Left hindlimb (tissue), 1 donor: Measurements from ENCODE around the gene AUH.
"Not testable (repeated sequence)": the region's sequence is repeated elsewhere in the genome, so short reads cannot be mapped to it uniquely, and the experiment has no call there.

ENCODE experiments used
- DNase-seq: peaks from one replicate; pipeline ENCODE4 v3.0.0-alpha.2; 2018

Gene AUH

DNA sequence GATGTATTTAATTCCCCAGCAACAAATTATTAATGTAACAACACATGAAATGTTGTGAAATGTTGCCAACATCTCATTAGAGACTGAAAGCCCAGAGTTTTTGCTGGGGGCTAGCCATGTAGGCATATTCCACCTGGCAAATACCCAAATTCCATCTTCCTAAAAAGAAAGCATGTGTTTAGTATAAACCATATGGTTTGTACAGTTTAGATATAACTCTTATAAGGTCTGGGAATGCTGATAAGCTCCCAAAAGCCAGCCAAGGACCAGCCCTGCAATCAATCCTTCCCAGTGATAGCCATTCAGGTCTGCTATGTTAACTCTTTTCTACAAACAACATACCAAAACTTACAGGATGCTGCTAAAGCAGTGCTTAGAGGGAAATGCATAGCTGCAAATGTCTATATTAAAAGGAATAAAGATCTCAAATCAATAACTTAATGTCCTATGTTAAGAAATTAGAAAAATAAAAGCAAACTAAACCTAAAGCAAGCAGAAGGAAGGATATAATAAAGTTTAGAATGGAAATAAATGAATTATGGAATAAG lies 158.9 kb downstream of the AUH start:
- no peak for DNase-seq

DNA sequence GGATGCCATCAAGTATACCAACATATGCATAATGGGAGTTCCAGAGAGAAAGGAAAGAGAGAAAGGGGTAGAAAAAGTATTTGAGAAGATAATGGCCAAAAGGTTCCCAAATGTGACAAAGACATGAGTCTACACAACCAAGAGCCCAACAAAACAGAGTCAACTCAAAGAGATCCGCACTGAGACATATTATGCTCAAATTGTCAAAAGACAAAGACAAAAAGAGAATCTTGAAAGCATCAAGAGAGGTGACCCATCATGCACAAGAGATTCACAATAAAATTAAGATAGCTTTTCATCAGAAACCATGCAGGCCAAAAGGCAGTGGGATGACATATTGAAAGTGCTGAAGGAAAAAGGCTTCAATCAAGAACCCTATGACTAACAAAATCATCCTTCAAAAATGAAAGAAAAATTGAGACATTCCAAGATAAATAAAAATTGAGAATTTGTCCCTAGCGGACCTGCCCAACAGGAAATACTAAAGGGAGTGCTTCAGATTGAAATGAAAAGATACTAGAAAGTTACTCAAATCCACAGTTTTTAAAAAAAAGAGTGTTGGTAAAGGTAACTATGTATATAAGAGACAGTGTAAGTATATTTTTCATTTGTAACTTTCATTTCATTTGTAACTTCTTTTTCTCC lies 160.9 kb downstream of the AUH start:
- DNase-seq = no peak

DNA sequence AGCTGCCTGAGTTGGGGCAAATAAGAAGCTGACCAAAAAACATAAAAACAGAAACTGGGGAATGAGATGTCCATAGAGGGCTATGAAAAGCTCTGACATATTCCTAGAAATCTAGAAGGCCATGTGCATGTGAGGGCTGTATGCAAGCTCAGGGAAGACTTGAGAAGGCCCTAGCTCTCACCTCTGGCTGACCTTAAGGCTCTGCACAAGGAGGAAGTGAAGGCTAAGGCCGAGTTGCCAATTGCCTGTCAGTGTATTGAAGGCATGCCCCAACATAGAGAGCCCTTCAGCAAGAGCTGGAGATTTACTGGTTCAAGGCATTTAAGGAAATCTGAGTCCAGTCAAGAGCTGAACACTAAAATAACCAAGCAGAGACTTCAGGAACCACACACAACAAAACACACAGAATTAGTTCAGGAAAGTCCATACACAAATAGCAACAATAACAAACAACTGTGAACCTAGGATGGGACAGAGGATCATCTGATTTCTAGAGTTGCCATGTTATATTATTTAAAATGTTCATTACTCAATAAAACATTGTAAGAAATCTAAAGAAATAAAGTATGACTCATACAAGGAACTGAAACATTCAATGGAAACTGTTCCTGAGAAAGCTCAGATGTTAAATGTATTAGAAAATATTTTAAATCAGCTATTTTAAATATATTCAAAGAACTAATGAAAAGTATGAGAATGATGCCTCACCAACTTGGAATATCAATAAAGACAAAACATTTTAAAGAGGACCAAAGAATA lies 161.8 kb downstream of the AUH start:
- no peak for DNase-seq

DNA sequence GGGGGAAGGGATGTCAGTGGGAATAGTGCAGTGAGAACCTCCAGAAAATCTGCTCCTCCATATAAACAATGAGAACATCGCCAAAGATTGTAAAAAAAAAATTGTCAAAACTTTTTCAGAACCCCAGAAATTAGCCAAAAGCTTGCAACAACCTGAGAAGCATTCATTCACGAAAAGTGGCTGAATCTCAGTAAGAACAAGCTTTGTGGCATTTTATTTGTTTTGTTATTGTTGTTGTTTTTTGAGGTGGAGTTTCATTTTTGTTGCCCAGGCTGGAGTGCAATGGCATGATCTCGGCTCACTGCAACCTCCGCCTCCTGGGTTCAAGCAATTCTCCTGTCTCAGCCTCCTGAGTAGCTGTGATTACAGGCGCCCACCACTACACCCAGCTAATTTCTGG lies 162.8 kb downstream of the AUH start:
- not testable (repeated sequence) for DNase-seq

DNA sequence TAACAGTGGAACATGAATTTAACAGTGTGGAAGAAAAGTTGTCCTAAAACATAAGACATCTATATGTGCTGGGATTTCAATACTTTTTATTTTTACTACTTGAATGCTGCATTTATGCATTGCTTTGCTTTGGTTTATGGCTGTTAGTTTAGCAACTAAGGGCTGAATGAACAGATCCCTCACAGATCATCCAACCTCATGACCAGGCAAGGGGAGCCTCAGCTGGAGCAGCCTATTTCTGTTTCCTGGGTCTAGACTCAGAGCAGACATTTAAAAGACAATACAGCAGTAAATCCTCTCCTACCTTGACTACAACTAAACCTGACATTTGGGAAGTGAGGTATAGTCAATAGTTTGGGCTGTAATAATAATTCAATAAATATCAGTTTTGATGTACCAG lies 163.3 kb downstream of the AUH start:
- no peak for DNase-seq

DNA sequence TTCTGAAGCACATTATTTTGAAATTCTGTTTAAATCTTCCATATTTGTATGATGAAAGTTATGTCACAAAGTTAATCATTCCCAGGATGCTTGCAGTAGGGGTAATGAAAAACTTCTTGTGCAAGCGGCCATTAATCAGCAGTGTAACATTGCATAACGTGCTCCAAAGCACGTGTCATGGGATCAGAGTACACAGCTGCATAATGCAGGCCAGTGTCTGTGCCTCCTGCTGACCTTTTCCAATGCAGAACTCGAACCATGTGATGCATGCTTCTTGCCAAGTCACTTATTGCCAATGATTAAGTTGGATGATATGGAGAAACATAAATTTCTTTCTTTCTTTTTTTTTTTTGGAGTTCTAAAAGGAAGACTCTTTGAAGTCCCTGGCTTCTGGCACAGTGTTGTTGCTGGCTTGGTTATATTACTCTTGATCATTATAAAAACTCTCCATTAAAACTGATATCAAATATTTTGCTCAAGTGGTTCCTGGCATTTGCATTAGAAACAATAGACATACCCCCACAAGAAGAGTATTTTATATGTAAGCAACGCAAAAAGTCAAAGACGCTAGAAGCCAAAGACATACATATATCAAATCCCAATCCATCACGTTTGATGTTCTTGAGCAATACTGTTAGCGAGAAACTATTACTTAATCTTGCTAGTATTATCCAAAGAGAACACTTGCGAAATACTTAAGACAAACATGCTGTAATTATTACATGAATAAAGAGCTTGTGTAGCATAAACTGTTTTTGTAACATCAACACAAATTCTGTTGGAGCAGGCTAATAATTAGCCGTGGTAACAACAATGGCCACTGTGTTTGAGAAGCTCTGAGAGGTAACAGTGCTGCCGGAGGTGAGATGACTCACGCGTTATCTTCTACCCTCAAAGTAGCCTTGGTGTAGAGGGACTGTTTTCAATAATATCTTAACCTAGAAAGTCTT lies 164.2 kb downstream of the AUH start:
- DNase-seq = peak; percentile 74

DNA sequence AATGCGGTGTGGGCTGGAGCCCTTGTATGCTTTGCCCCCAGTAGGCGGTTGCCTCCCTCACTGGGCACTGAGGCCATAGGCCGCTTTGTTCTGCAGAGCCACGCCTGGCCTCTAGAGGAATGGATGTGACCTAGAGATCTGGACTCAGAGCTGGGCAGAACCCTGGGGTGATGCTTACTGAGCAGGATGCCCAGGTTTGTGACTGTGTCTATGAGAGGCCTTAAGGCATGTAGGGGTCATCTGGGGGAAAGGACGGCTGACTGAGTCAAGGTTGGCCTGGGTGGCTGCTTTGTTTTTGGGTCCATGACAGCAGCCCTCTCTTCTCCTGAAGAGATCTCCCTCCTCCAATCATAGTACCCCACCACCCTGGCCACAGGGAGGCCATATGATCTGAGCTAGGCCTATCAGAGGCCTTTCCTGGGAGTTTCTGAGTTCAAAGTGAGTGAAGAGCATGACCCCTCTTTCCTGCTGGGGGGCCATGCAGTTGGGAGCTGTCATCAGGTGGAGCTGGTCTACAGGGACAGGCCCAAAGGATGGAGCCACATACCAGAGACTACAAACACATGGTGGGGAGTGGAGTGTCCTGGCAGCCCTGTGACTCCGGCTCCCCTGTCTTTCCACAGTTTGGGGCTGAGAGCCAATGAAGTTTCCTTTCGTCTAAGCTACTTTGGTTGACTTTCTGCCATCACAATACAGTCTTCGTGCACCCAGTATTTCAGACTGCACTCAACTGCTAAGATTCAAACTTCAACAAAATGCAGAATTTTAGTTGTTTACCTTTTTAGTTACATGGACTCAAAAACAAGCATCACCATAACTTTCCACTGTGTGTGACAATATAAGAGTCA lies 165.4 kb downstream of the AUH start:
- DNase-seq = no peak

DNA sequence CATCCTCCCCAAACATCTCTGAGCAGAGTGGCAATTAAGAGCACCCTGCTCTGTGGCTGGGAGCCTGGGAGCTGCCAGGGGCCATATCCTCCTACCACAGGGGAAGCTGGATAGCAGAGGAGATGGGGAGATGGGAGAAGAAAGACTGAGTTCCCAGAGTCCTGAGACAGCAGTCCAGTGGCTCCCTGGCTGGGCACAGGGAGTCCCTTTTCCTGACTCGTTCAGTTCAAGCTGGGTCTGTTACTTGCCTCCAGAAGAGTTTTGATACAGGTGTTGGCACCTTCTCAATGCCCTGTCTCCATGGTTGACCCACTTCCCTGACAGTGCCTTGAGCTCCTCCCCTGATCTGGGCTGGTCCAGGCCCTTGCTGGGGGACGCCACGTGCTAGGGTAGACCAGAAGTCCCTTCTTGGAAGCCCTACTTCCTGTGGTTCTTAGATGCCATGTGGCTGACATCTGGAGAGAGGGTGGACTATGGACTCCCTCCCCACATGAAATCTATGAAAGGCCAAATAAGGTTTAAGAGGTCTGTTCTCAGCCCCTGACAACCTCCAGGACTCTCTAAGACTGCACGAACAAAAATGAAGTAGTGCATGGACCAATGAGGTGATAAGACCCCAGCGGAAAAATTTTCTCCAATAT lies 166.2 kb downstream of the AUH start:
- no peak for DNase-seq

DNA sequence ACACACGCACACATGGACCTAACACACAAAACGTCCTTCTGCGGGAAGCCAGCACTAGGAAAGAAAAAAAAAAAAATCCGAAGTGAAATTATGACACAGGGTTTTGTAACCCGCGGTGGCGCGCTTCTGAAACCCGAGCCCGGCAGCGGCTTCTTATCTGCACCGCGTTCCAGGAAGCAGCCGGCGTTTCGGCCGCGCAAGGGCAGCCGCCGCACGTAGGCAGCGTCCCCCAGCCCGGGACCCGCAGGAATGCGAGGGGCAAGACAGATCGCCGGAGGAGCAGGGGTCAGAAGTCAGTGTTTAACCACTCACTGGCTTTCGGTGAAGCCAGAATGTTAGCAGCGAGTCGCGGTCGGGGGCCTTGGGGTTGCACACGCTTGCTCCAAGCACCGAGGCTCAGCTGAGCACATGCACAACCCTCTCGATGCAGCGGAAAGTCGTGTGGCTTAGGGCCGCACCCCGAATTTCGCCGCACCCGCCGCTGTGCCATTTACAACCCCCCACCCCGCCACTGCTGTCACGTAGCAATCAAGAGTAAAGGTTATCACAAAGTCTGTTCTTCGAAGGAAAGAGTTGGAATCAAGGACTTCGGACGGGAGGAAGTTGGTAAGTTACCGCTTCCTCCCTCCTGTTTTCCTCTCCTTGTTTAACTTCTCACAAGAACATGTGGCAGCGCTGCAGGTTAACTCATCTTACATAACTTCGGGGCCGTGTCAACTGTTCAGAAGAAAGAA lies 167.9 kb downstream of the AUH start:
- peak; percentile 84 for DNase-seq

DNA sequence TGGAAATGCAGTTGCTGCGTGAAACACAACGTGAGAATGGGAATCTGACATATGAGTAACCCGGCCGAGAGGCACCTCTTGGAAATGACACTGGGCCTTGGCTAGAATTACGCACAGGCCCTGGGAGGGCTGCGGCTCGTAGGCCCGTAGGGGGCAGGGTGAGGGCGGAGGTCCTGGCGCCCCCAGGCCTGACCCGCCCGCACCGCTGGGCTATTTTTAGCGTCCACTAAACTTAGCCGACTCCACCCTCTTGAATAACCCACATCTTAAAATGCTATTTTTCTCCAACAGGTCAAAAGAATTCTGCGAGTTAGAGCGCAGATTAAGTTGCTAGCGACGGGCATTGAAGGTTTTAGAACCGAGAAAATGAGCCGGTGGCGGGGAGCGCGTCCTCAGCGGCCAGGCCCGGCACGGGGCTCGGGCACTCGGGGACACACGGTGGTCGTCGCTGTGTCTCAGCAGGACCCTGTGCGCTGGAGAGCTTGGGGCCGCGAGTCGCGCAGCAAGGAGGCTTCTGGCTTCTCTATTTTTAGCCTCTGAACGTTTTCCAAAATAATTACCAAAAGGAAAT lies 168.5 kb downstream of the AUH start:
- DNase-seq = peak; percentile 87

DNA sequence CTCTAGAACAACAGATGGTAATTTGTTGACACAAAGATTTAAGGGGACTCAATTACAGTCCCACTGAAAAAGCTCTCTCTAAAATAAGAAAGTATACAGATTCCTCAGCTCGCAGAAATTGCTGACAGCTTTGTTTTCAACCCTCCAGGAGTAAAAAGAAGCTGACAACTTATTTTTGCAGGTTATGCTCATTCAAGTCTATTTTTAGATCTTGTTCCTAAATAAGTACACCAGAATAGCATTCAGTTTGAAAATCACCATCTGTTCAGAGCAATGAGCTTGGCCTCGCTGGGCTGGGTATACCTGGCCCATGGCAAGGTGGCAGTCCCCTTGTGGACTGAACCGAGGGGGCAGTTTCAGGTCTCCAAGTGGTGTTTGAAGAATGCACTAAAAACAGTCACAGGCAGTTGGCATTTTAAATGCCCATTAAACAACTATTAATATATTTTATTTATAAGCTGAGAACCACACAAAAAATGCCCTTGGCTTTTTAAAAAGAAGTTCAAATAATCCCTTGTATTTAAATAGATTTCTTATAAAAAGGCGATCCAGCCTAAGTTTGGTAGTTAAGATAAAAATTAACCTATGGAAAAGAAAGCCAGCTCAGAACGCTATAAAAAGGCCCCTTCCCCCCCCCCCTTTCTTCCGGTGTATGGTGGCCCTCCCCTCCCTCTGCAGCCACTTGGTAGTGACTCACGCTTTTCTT lies 169.2 kb downstream of the AUH start:
- no peak for DNase-seq

DNA sequence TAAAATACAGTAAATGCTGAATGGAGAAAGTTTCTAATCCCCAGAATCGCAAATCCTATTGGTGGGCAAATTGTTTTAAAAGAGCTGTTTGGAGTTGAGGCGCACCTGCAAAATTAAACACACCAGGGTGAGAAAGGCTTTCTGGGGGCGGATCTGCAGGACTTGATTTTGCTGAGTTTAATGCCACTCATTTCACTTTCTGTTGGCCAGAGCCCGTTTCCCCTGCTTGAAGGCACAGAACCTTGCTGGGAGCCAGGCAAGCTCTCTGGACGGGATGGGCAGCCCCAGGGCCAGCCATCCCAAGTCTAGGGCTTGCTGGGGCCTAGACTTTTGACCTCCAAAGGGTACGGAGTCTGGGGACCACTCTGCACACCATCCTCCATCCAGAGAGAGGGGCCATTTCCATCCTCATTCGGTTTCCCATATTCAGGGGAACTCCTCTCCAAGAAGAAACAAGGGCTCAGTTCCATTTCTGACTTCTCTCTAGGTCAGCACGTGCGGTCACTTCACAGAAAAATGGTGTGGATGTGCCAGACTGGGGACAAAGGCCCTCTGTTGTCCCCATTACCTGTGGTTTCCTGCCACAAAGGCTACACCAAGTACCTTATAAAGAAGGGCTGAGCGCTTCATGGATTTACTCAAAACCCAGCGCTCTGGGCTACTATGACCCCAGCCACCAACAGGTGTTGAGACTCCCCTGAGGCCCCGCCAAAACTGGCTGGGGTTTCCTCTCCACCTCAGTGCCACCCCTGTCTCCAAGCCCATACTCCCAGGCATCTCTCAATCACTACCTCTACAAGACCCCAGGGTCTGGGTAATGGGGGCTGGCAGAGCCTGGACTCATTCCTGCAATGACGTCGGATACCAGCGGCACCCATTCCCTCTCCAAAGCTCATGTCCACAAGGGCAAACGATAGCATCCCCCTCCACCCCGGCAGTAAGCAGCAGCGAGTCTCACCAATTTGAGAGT lies 170.0 kb downstream of the AUH start:
- no peak for DNase-seq

DNA sequence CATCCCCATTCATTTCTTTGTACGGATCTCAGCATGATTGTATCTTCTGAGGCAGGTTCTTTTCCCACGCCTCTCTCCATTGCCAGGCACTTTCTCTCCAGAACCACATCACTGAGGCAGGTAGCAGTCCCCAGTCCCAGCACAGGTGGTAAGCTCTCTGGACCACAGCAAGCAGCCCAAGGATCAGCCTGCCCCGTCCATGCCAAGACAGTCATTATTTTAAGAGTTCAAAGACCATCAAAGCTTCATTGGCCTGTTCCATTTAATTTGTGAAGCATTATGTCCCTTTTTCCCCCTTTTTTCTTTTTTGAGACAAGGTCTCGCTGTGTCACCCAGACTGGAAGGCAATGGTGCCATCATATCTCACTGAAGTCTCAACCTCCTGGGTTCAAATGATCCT lies 171.7 kb downstream of the AUH start:
- DNase-seq = no peak

DNA sequence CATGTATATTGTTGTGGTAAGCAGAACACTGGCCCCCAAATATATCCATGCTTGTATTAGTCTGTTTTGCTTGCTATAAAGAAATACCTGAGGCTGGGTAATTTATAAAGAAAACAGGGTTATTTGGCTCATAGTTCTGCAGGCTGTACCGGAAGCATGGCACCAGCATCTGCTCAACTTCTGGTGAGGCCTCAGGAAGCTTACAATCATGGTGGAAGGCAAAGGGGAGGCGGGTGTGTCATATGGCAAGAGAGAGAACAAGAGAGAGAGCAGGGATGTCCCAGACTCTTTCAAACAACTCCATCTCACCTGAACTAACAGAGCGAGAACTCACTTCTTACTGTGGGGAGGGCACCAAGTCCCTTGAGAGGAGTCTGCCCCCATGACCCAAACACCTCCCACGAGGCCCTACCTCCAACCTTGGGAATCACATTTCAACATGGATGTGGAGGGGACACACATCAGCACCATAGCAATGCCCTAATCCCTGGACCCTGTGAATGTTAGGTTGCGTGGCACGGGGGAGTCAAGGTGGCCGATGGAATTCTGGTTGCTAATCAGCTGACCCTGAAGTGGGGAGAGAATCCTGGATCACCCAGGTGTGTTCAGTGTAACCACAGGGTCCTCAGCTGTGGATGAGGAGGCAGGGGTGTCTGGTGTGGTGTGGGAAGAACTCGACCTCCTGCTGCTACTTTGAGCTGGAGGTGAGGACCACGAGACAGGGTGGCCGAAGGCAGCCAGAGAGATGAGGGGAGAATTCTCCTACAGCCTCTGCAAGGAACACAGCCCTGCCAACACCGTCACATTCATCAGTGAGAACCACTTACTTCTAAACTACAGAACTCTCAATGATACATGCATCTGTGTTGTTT lies 172.8 kb downstream of the AUH start:
- DNase-seq = no peak

DNA sequence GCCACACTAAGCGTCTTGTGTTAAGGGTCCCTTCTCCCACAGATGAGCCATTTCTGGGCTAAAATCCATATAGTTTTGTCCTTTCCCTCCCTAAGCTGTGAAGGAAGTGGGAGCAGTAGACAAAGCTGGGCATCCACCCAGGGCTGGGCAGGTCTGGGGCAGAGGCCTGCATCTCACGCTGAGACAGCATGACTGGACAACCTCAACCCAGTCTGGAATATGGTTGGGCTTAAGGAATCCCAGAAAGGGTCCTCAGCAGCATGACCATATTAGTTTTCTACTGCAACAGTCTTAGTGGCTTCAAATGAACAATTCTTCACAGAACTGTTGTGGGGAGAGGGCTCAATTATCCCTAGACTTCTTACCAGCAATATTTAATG lies 173.8 kb downstream of the AUH start:
- DNase-seq = no peak

DNA sequence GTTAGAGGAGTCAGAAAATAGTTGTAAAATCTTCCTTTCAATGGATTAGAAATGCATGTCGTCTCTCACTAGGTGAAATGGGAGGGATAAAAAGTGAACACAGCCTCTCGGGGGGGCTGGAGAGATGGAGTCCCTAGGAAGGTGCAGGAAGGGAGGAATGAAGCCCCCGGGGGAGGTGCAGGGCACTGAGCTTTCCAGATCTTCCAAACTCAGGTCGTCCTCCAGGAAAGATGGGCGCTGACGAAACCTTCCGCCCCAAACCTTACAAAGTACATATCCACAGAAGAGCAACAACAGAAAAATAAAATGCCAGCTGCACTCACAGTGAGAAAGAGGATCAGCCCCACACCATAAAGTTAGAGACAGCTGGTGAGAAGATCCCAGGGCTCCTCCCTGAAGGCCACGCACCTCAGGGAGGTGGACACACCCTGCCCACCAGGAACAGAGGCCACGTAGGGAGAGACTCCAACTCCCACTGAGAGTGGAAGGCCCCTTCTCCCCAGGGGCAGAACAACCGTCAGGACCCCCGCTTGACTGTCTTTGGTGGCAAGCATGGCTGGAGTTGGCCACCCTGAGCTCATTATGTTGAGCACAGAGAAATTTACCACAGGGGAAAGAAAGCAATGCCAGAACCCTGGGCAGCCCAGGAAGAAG lies 174.3 kb downstream of the AUH start:
- no peak for DNase-seq

DNA sequence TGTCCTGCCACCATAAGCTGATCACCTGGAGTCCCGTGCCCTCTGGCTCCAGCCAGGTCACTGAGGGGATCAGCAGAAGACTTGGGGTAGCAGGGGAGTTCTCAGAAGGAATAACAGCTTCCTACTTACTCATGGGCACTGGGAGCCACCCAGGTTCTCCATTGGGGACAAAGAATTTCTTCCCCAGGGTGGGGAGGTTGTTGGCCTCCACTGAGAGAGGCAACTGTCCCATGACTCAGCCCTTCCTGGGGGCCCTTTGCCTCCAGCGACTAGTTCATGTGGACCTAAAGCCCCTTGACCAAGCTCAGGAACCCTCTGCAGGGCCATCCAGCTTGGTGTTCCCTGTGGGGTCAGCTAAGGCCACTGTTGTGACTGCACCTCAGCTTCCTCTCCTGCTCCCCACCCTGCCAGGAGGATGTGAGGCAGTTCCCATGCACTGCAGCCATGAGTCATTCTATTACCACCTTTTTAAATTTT lies 175.0 kb downstream of the AUH start:
- DNase-seq = no peak
